IMR-90 (cell line): ENCODE data around the gene BTBD2. TPM values are rescaled to one million over a fixed set of nuclear protein-coding genes. Genes with fewer than 3 reads are reported as not detected.

Source experiments
- ATAC-seq: fragments of 200-7000 bp; cut with Tn5 transposase; 2 replicates; pipeline ENCODE4 v1.9.1; 2020; ENCODE audit warnings: low read depth, mild to moderate bottlenecking, moderate library complexity
- BruUV-seq: library from RNA; stranded (reverse); fragments of 400-500 nt; replicated peaks from 2 replicates; lab custom pipeline; 2021; lab: Mats Ljungman, UMichigan
- CTCF ChIA-PET: fragments of 300-600 bp; formaldehyde crosslinking; extraction: SDS; loops from one replicate; lab custom pipeline; 2021; ENCODE audit warnings: antibody characterized with exemption; lab: Yijun Ruan, JAX
- POLR2A ChIA-PET: fragments of 300-600 bp; sonication (Branson Sonifier 250); formaldehyde crosslinking; loops from one replicate; lab custom pipeline; 2022; ENCODE audit warnings: antibody characterized with exemption; ENCODE audit not compliant: unreplicated experiment; lab: Charles Lee
- DNase-seq: peaks from one replicate; pipeline ENCODE4 v3.0.0; 2013
- H2AFZ ChIP-seq: replicated peaks from 2 replicates; pipeline ENCODE3; 2013; ENCODE audit warnings: low read length, mild to moderate bottlenecking; ENCODE audit not compliant: poor library complexity
- H2AK5ac ChIP-seq: 2 replicates; pipeline ENCODE4 v1.6.1; 2013; ENCODE audit warnings: low read depth, low read length, inconsistent platforms
- H2AK9ac ChIP-seq: replicated peaks from 2 replicates; pipeline ENCODE3; 2013; ENCODE audit warnings: mild to moderate bottlenecking, low read depth, low read length, moderate library complexity; ENCODE audit not compliant: poor library complexity
- H2BK120ac ChIP-seq: 2 replicates; pipeline ENCODE4 v1.6.1; 2013; ENCODE audit warnings: low read depth, low read length, inconsistent platforms
- H2BK15ac ChIP-seq: 3 replicates; pipeline ENCODE4 v1.6.1; 2013; ENCODE audit warnings: low read depth, low read length, inconsistent platforms
- H2BK20ac ChIP-seq: 2 replicates; pipeline ENCODE4 v1.6.1; 2013; ENCODE audit warnings: low read depth, mild to moderate bottlenecking, inconsistent platforms, low read length, moderate library complexity
- H2BK5ac ChIP-seq: 2 replicates; pipeline ENCODE4 v1.6.1; 2013; ENCODE audit warnings: mild to moderate bottlenecking, low read depth, low read length, inconsistent platforms; ENCODE audit not compliant: poor library complexity, severe bottlenecking
- H3K14ac ChIP-seq: replicated peaks from 2 replicates; pipeline ENCODE4 v1.6.1; 2013; ENCODE audit warnings: low read depth, low read length, inconsistent platforms
- H3K18ac ChIP-seq: 2 replicates; pipeline ENCODE4 v1.6.1; 2013; ENCODE audit warnings: low read depth, low read length, control low read depth
- H3K23ac ChIP-seq: 2 replicates; pipeline ENCODE4 v1.6.1; 2013; ENCODE audit warnings: low read depth, low read length, inconsistent platforms
- H3K27ac ChIP-seq: 2 replicates; pipeline ENCODE4 v1.5.1; 2013; ENCODE audit warnings: mild to moderate bottlenecking, control low read depth, low read length; ENCODE audit not compliant: insufficient read depth
- H3K27me3 ChIP-seq: 2 replicates; pipeline ENCODE4 v1.6.1; 2013; ENCODE audit warnings: low read length; ENCODE audit not compliant: control insufficient read depth, insufficient read depth
- H3K36me3 ChIP-seq: 2 replicates; pipeline ENCODE4 v1.6.1; 2013; ENCODE audit warnings: low read length, mixed read lengths; ENCODE audit not compliant: control insufficient read depth, insufficient read depth
- H3K4ac ChIP-seq: 2 replicates; pipeline ENCODE4 v1.6.1; 2013; ENCODE audit warnings: low read depth, low read length, inconsistent platforms
- H3K4me1 ChIP-seq: 2 replicates; pipeline ENCODE4 v1.6.1; 2013; ENCODE audit warnings: low read length, mixed read lengths; ENCODE audit not compliant: control insufficient read depth, insufficient read depth
- H3K4me2 ChIP-seq: 2 replicates; pipeline ENCODE4 v1.6.1; 2013; ENCODE audit warnings: low read depth, mild to moderate bottlenecking, control low read depth, low read length, moderate library complexity
- H3K4me3 ChIP-seq: 2 replicates; pipeline ENCODE4 v1.5.1; 2013; ENCODE audit warnings: low read depth, mild to moderate bottlenecking, control low read depth, low read length, moderate library complexity; ENCODE audit not compliant: insufficient read depth
- H3K56ac ChIP-seq: 2 replicates; pipeline ENCODE4 v1.6.1; 2013; ENCODE audit warnings: low read length, inconsistent platforms; ENCODE audit not compliant: insufficient read depth; ENCODE audit errors: extremely low read depth
- H3K79me1 ChIP-seq, 2 experiments: 2 replicates each; pipeline ENCODE4 v1.6.1; 2013; ENCODE audit warnings: low read length in 2 of 2, inconsistent platforms in 1 of 2, low read depth in 1 of 2
- H3K9ac ChIP-seq: 2 replicates; pipeline ENCODE4 v1.6.1; 2013; ENCODE audit warnings: low read depth, low read length, control low read depth
- H3K9me1 ChIP-seq: 2 replicates; pipeline ENCODE4 v1.6.1; 2013; ENCODE audit warnings: low read length, inconsistent platforms; ENCODE audit not compliant: insufficient read depth
- H3K9me3 ChIP-seq: 2 replicates; pipeline ENCODE4 v1.6.1; 2013; ENCODE audit warnings: low read length; ENCODE audit not compliant: control insufficient read depth, insufficient read depth
- H4K20me1 ChIP-seq: 2 replicates; pipeline ENCODE4 v1.6.1; 2013; ENCODE audit warnings: low read length, inconsistent platforms; ENCODE audit not compliant: insufficient read depth
- H4K5ac ChIP-seq: 2 replicates; pipeline ENCODE4 v1.6.1; 2013; ENCODE audit warnings: mild to moderate bottlenecking, low read depth, low read length, control low read depth
- H4K8ac ChIP-seq, 2 experiments: 2 replicates each; pipeline ENCODE4 v1.6.1; 2013; ENCODE audit warnings: low read depth in 2 of 2, low read length in 2 of 2, control low read depth in 1 of 2, inconsistent platforms in 1 of 2
- H4K91ac ChIP-seq: 2 replicates; pipeline ENCODE4 v1.6.1; 2013; ENCODE audit warnings: low read depth, low read length, inconsistent platforms; ENCODE audit not compliant: insufficient read depth
- BHLHE40 ChIP-seq: fragments of 150-350 bp; IDR thresholded peaks from 2 replicates; pipeline ENCODE4 v1.6.1; 2016; ENCODE audit warnings: mild to moderate bottlenecking, low read depth, low read length
- CHD1 ChIP-seq: IDR thresholded peaks from 2 replicates; pipeline ENCODE4 v1.6.1; 2012; ENCODE audit warnings: low read depth, low read length, improper control_type of control experiment
- FOS ChIP-seq: fragments of 150-350 bp; IDR thresholded peaks from 2 replicates; pipeline ENCODE4 v1.6.1; 2016; ENCODE audit warnings: low read depth, low read length
- NFE2L2 ChIP-seq: fragments of 150-350 bp; IDR thresholded peaks from 2 replicates; pipeline ENCODE4 v1.6.1; 2016; ENCODE audit warnings: low read depth, mild to moderate bottlenecking, low read length
- WGBS, 2 experiments: methylation state at CpG; one replicate each; pipeline versions ENCODE4 v1.1.5 to v1.1.7; 2013; ENCODE audit warnings: missing lambda C conversion rate in 2 of 2; ENCODE audit not compliant: insufficient read length in 1 of 2; ENCODE audit errors: extremely low coverage in 2 of 2; 5-methylcytosine and 5-hydroxymethylcytosine counted together
- dilution Hi-C: fragments of 300-500 bp; cut with HindIII; formaldehyde crosslinking; loops from one replicate; pipeline ENCODE4 v1.14.3; 2018; ENCODE audit warnings: low sequenced_read_pairs; ENCODE audit not compliant: unreplicated experiment
- in situ Hi-C: fragments of 300-500 bp; cut with MboI; formaldehyde crosslinking; loops from 3 replicates; pipeline ENCODE4 v1.14.3; 2019; ENCODE audit warnings: low sequenced_read_pairs, inconsistent platforms, mixed read lengths
- intact Hi-C: fragments of 100-400 bp; cut with micrococcal nuclease; formaldehyde crosslinking; loops from 2 replicates; pipeline ENCODE4 v1.10.0; 2022
- polyA plus RNA-seq, 3 experiments: library from polyadenylated mRNA; depleted of rRNA; stranded (reverse); fragments of >200 nt; gene quantifications; 2 replicates each; pipeline ENCODE4 v1.2.3, GENCODE V29; 2012; ENCODE audit warnings: low replicate concordance in 1 of 3
- total RNA-seq: library from RNA; depleted of rRNA; stranded (reverse); fragments of >200 nt; gene quantifications from 2 replicates; pipeline ENCODE4 v1.2.3, GENCODE V29; 2012

The BTBD2 gene
- total and polyA plus RNA-seq, 2 of the 4 experiments (the other 2 are of a cell fraction): 24.4 to 65.7 TPM

- Histone ChIP-seq H4K20me1 (peaks cover 58% of the 10 kb centered on the region), H3K4me1 (peaks cover 33% of the 10 kb centered on the region), H3K27ac (no peak overlapping the region), H3K36me3 (peaks cover 32% of the 10 kb centered on the region), H4K8ac (no peak overlapping the region), H2BK20ac (no peak overlapping the region), H3K9me1 (peaks cover 7% of the 10 kb centered on the region), H2AK5ac (no peak overlapping the region), H2AFZ (no peak overlapping the region), H2BK15ac (no peak overlapping the region), H3K4me3 (no peak overlapping the region), H3K56ac (no peak overlapping the region), H2BK5ac (no peak overlapping the region), H3K18ac (no peak overlapping the region), H3K9ac (no peak overlapping the region), H3K4me2 (no peak overlapping the region), H2BK120ac (no peak overlapping the region), H3K9me3 (no peaks in the 10 kb centered on the region), H3K27me3 (no peaks in the 10 kb centered on the region), H4K91ac (no peak overlapping the region), H2AK9ac (no peak overlapping the region), H3K23ac (no peak overlapping the region), H3K79me1 (peaks cover 10 to 76% of the 10 kb centered on the region in 2 experiments; a peak in 3 of 4 replicates), H3K4ac (no peak overlapping the region), H3K14ac (no peak overlapping the region), H4K5ac (no peak overlapping the region)
- DNase-seq (no peak), ATAC-seq (no peak)
- TF ChIP-seq NFE2L2 (no peak), BHLHE40 (no peak), FOS (no peak), CHD1 (no peak)
- BruUV-seq: no TSS peak
- whole genome bisulfite sequencing, 2 experiments: 80% methylated on average over 1 of the region's 6 CpGs; no CpG with 5 or more reads in 1 of the 2 experiments
- ChIA-PET CTCF (no interaction called here), POLR2A (no interaction called here)
- intact Hi-C loops: no loop called here
- dilution Hi-C loops: no loop called here
- in situ Hi-C loops: no loop called here
Measured at GRCh38 chr19:2047076-2047448, 31.5 kb upstream of the BTBD2 start.
